MM.1S (cell line): ENCODE measurements around the gene HSPA1A.
"Not testable (repeated sequence)": the region's sequence is repeated elsewhere in the genome, so short reads cannot be mapped to it uniquely, and the experiment has no call there.

Source experiments
- DNase-seq: peaks from one replicate; pipeline ENCODE4 v3.0.0-alpha.2; 2015
- H2AFZ ChIP-seq: fragments of 300-600 bp; sonication (generic); 2 replicates; pipeline ENCODE4 v1.6.0; 2016; ENCODE audit warnings: antibody characterized with exemption, low read length
- H3F3A ChIP-seq: fragments of 300-600 bp; sonication (generic); 2 replicates; pipeline ENCODE4 v1.6.1; 2016; ENCODE audit warnings: mild to moderate bottlenecking, antibody characterized with exemption, low read length, moderate library complexity, mixed read lengths; ENCODE audit not compliant: insufficient read depth
- H3K27ac ChIP-seq: fragments of 300-600 bp; sonication (generic); 2 replicates; pipeline ENCODE4 v1.5.1; 2016; ENCODE audit warnings: mild to moderate bottlenecking, low read length
- H3K27me3 ChIP-seq: fragments of 300-600 bp; sonication (generic); replicated peaks from 2 replicates; pipeline ENCODE4 v1.6.0; 2016; ENCODE audit warnings: low read length; ENCODE audit not compliant: insufficient read depth
- H3K36me3 ChIP-seq: fragments of 300-600 bp; sonication (generic); replicated peaks from 2 replicates; pipeline ENCODE4 v1.6.1; 2016; ENCODE audit warnings: mild to moderate bottlenecking, low read length, mixed read lengths; ENCODE audit not compliant: insufficient read depth
- H3K4me1 ChIP-seq: fragments of 300-600 bp; sonication (generic); 2 replicates; pipeline ENCODE4 v1.6.1; 2016; ENCODE audit warnings: low read length, mixed read lengths
- H3K4me2 ChIP-seq: fragments of 300-600 bp; sonication (generic); 2 replicates; pipeline ENCODE4 v1.6.0; 2016; ENCODE audit warnings: low read depth, low read length
- H3K4me3 ChIP-seq: fragments of 300-600 bp; sonication (generic); 2 replicates; pipeline ENCODE4 v1.5.1; 2016; ENCODE audit warnings: low read length, mixed read lengths
- H3K79me2 ChIP-seq: fragments of 300-600 bp; sonication (generic); 2 replicates; pipeline ENCODE4 v1.6.1; 2016; ENCODE audit warnings: mixed run types, low read length, mixed read lengths
- H3K9ac ChIP-seq: fragments of 300-600 bp; sonication (generic); 2 replicates; pipeline ENCODE4 v1.6.1; 2016; ENCODE audit warnings: low read length, mixed read lengths
- H3K9me2 ChIP-seq: fragments of 300-600 bp; sonication (generic); replicated peaks from 2 replicates; pipeline ENCODE4 v1.6.1; 2016; ENCODE audit warnings: mild to moderate bottlenecking, low read length, mixed read lengths; ENCODE audit not compliant: insufficient read depth
- H3K9me3 ChIP-seq: fragments of 300-600 bp; sonication (generic); replicated peaks from 2 replicates; pipeline ENCODE4 v1.6.1; 2016; ENCODE audit warnings: mild to moderate bottlenecking, low read length, mixed read lengths; ENCODE audit not compliant: insufficient read depth
- H4K20me1 ChIP-seq: fragments of 300-600 bp; sonication (generic); 2 replicates; pipeline ENCODE4 v1.6.1; 2016; ENCODE audit warnings: mild to moderate bottlenecking, low read length, moderate library complexity, mixed read lengths; ENCODE audit not compliant: insufficient read depth
- CTCF ChIP-seq: fragments of 300-600 bp; sonication (generic); IDR thresholded peaks from 2 replicates; pipeline ENCODE4 v1.5.1; 2016; ENCODE audit warnings: antibody characterized with exemption, low read length, mixed read lengths
- EZH2 ChIP-seq: fragments of 300-600 bp; sonication (generic); optimal IDR thresholded peaks from 2 replicates; pipeline ENCODE3; 2017; ENCODE audit warnings: low read depth, mild to moderate bottlenecking, antibody characterized with exemption, low read length, mixed read lengths
- EZH2phosphoT487 ChIP-seq: fragments of 300-600 bp; sonication (generic); IDR thresholded peaks from 2 replicates; pipeline ENCODE4 v1.6.1; 2018; ENCODE audit warnings: antibody characterized with exemption, low read length

HSPA1A gene

GRCh38 chr6:31819871-31820299, 4.5 kb downstream of the HSPA1A start:
- no peak for TF ChIP-seq EZH2
- no peak for TF ChIP-seq CTCF
- TF ChIP-seq EZH2phosphoT487 = no peak
- no peak overlapping the region for H3K9ac ChIP-seq
- no peak for DNase-seq
- H4K20me1 ChIP-seq = no peaks in the 10 kb centered on the region
- H3K9me2 ChIP-seq = no peaks in the 10 kb centered on the region
- peaks cover 13% of the 10 kb centered on the region for H3F3A ChIP-seq
- no peak overlapping the region for H3K27ac ChIP-seq
- H3K4me2 ChIP-seq = no peak overlapping the region
- no peak overlapping the region for H3K4me3 ChIP-seq
- no peaks in the 10 kb centered on the region for H3K27me3 ChIP-seq
- H3K36me3 ChIP-seq = no peaks in the 10 kb centered on the region
- H3K79me2 ChIP-seq = no peaks in the 10 kb centered on the region
- no peaks in the 10 kb centered on the region for H3K9me3 ChIP-seq
- peaks cover 13% of the 10 kb centered on the region; the same call in 1 of the 2 replicates for H3K4me1 ChIP-seq
- H2AFZ ChIP-seq = no peak overlapping the region

- not testable (repeated sequence) for H3K9me2 ChIP-seq, H3K79me2 ChIP-seq, H3K9me3 ChIP-seq, H3K27ac ChIP-seq, H3K9ac ChIP-seq, DNase-seq, H4K20me1 ChIP-seq, H3K27me3 ChIP-seq, H3K36me3 ChIP-seq, H2AFZ ChIP-seq, H3K4me3 ChIP-seq, H3K4me2 ChIP-seq
- H3K4me1 ChIP-seq = peaks cover 15% of the 10 kb centered on the region; the same call in 1 of the 2 replicates
- peaks cover 16% of the 10 kb centered on the region for H3F3A ChIP-seq
Measured at GRCh38 chr6:31820399-31820798, 5.1 kb downstream of the HSPA1A start.

- Histone ChIP-seq H3K36me3 (no peaks in the 10 kb centered on the region), H3K79me2 (peaks cover 4% of the 10 kb centered on the region), H3K4me2 (peak overlapping the region; percentile 60), H3K9me3 (no peaks in the 10 kb centered on the region), H3K9me2 (no peaks in the 10 kb centered on the region), H2AFZ (peak overlapping the region; percentile 91), H3F3A (peaks cover 22% of the 10 kb centered on the region), H3K9ac (peak overlapping the region; percentile 67), H4K20me1 (no peaks in the 10 kb centered on the region), H3K27ac (peak overlapping the region; percentile 96), H3K4me3 (peak overlapping the region; percentile 62), H3K27me3 (no peaks in the 10 kb centered on the region), H3K4me1 (peaks cover 19% of the 10 kb centered on the region; the same call in 1 of the 2 replicates)
- peak; percentile 65 for DNase-seq
- TF ChIP-seq EZH2 = no peak
- no peak for TF ChIP-seq EZH2phosphoT487
- TF ChIP-seq CTCF = no peak
Measured at GRCh38 chr6:31821301-31822035, 6.1 kb downstream of the HSPA1A start.
